HG02571 (cell line): Measurements from ENCODE around the gene SH3BP4.

ENCODE experiments used
- ATAC-seq: cut with Tn5 transposase; IDR thresholded peaks from one replicate; pipeline ENCODE4 v1.9.1; 2021; ENCODE audit warnings: mild to moderate bottlenecking, moderate library complexity; ENCODE audit not compliant: unreplicated experiment

SH3BP4 gene

GRCh38 chr2:234964631-234965461 is 13.0 kb downstream of the SH3BP4 start:
- no peak for ATAC-seq

DNA sequence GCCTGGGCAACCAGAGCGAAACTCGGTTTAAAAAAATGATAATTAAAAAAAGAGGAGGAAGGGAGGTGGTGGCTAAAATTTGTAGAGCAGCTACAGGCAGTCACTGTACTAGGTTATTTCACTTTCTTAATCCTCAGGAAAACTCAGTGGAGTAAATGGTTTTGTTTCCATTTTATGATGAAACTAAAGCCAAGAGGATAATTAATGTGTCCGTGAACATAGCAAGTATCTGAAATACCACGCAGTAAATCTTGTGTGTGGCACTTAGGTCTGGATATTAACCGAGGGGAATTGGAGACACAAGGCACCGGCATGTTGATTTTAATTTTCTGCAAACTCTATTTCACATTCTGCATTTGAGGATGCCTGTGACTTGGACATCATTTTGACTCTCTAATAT is 14.5 kb downstream of the SH3BP4 start:
- ATAC-seq: no peak

- ATAC-seq: no peak
Observed at GRCh38 chr2:234967201-234967869, 15.5 kb downstream of the SH3BP4 start.

GRCh38 chr2:234967870-234968208 is 16.0 kb downstream of the SH3BP4 start:
- ATAC-seq: no peak

DNA sequence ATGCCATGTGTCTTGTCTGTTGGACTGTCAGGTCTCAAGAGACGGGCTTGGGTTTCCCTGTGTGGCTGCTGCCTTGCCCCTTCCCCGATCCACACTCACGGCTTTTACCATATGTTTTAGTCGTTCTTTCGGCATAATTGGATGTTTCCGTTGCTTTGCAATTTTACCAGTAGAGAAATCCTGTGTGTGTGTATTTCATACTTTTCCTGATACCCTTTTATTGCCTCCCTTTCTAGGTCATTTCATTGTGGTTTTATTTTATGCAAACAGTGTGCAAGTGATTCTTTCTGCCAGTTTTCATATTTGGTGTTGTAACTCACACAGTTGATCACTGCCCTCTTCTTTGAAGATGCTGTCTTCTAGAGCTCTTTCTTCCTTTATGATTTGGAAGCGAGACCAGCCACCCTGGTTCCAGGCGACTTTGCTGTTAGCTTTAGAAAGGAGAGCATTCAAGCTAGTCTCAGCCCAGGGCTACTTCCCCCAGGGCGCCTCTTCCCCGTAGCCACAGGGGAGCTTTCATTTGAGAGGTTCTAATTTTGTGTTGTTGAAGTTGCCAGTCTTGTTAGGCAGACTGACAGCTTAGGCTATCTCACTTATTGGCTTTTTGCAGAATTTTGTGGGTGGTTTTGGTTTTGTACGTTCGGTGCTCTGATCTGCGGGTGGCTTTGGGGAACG is 17.0 kb downstream of the SH3BP4 start:
- no peak for ATAC-seq

GRCh38 chr2:234969306-234970098 is 17.7 kb downstream of the SH3BP4 start:
- ATAC-seq: no peak

DNA sequence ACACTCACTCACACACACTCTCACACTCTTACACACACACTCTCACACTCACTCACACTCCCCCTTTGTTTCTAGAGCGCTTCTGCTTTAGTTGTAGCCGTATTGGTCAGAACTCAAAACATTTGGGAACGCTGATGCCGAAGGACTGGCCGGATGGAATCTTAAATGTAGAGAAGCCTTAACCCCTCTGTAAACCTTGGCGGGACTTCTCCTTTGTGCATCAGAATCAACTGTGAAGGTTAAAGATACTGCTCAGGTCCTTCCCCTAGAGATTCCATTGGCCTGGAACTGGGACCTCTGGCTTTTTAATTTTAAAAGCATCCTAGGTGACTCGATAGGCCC is 18.3 kb downstream of the SH3BP4 start:
- ATAC-seq: no peak

DNA sequence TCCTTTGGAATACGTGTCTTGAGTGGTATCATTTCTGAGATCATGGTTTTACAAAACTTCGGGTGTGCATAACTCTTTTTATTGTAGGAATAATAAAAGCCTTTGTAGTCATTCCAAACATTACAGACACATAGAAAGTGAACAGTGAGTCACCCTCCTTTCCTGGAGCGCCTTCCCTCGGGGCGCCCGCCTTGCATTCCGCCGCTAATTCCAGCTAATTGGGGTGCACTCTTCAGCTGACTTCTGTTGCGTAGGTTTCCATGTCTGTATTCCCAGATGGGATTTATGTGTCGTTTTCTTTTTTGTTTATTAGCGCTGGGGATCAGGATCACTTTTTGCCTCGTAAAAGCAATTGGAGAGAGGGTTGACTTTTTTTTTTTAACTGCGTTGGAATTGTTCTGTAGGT is 18.7 kb downstream of the SH3BP4 start:
- no peak for ATAC-seq

- ATAC-seq: no peak
Observed at GRCh38 chr2:234971496-234971895, 19.7 kb downstream of the SH3BP4 start.

DNA sequence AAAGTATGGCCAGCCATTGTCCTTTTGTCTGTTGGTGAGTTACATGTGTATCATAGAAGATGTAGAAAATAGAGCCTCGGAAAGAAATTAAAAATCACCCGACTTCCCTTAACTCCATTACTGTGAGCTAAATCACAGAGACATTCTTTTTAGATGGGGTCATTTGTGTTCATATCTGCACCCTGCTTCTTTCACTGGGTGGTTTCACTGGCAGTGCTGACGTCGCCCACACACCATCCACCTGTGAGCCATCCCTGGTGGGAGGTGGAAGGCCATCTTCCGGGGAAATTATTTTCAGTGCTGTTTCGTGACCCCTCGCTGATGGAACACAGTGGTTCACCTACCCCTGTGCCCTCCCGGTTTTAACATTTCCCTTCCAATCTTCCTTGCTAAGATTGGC is 21.2 kb downstream of the SH3BP4 start:
- no peak for ATAC-seq

DNA sequence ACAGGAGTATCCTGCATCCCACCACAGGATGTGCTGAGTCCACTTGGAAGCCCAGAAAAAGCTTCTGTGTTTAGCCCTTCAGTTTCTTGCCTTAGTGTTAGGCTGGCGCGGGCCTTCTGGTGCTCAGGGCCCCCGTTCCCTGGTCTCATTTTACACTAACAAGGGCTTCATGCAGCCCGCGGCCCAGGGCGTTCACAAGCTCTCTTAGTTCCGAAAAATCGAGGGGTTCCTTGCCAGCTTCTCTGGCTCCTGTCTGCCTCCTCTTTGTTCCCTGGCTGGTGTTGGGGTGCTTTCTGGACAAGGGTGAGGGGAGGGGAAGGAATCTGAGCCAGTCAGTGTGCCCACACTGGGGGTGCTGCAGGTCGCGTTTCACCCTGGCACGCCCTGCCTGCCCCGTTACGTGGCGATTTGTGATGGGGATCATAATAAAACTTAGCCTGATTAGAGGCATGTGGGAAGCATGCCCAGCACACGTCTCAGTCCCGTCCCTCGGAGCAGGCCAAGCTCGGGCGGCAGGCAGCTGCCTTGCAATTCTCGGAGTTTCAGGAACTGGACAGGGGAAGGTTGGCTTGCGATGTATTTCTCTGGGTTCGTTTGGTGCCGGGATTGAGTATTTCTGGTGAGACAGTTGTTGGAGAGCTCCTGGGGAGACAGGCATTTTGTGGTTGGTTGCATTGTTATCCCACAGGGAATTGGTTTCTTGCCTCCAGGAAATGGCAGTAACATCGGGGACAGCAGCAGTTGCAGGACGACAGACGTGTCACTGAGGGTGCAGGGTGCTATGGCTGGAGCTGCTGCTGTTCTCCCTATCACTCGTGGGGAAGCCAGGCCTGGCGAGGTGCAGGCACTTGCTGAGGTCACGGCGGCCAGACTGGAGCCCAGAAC is 22.9 kb downstream of the SH3BP4 start:
- ATAC-seq: no peak

GRCh38 chr2:234975611-234976010 is 23.8 kb downstream of the SH3BP4 start:
- ATAC-seq: no peak

DNA sequence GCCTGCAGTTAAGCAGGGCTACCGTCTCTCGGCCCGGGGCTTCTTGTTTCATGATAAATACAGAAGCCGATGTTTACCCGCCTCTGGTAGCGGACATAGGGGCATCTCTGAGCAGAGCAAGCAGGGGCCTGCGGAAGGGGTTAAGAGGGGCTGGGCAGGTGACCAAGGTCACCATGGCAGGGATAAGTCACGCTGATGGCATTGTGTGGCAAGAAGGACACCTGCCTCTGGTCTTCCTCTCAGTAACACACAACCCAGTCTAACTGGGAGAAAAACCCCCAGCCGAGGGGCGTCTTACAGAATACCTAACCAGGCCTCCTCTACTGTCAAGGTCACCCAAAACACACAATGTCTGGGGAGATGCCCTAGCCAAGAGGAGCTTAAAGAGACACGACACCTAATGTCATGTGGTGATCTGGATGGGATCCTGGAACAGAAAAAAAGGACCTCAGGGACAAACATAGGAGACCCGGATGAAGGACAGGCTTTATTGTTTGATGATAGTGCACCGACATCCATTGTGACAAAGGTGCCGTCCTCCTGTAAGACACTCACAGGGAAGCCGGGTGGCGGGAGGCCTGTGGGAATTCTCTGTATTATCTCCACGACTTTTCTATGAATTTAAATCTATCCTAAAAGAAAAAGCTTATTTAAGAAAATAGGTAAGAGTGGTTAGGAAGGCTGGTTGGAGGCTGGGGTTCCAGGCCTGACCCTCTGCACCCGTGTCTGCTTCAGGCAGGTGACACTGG is 24.8 kb downstream of the SH3BP4 start:
- ATAC-seq: no peak

GRCh38 chr2:234977228-234977679 is 25.4 kb downstream of the SH3BP4 start:
- no peak for ATAC-seq

GRCh38 chr2:234978466-234979203 is 26.8 kb downstream of the SH3BP4 start:
- no peak for ATAC-seq

- no peak for ATAC-seq
Observed at GRCh38 chr2:234979204-234980167, 27.7 kb downstream of the SH3BP4 start.

DNA sequence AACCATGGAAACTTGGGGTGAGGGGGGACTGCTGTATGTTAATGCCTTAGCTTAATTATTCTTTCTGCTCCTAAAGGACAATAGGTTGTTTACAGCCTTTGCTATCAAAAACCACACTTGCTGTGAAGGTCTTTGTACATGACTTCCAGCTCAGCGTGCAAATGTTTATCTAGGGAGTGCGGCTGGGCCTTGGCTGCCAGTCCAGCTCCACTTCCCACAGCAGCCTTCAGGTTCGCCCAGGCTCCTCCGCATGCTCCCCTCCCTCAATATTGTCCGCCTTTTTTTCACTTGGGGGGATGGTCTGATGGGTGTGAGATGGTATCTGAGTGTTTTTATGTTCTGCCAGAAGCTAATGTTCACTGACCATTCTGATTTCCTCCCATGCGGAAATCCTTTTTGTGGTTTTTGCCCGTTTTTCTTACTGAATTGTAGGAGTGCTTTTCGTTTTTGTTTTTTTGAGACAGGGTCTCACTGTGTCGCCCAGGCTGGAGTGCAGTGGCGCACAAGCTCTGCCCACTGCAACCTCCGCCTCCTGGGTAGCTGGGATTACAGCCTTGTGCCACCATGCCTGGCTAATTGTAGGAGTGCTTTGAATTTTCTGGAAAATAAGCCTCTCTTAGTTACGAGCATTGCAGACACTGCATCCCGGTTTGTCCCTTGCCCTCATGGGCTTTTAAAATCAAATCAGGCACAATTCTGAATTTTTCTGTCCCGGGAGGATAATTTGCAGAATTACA is 28.8 kb downstream of the SH3BP4 start:
- no peak for ATAC-seq
